ENCODE measurements around the gene SHPK.

SHPK gene

GRCh38 chr17:3627769-3628167 lies 8.3 kb downstream of the SHPK start:
- Histone ChIP-seq H3K4me3 (ENCODE audit: low read depth in 1 of 2, low read length in 2 of 2) (no peak overlapping the region), H3K27me3 (ENCODE audit: control insufficient read depth in 1 of 2, insufficient read depth in 2 of 2, low read length in 2 of 2) (no peaks in the 10 kb centered on the region), H3K36me3 (ENCODE audit: control insufficient read depth in 1 of 2, insufficient read depth in 2 of 2, low read length in 2 of 2) (peaks cover 35 to 66% of the 10 kb centered on the region in 2 donors), H3K9me3 (ENCODE audit: control insufficient read depth in 1 of 2, low read length in 2 of 2) (no peaks in the 10 kb centered on the region), H3K27ac (ENCODE audit: low read depth, low read length) (no peak overlapping the region), H3K9ac (ENCODE audit: low read depth in 1 of 2, low read length in 2 of 2) (no peak overlapping the region), H3K4me1 (ENCODE audit: control insufficient read depth in 1 of 2, insufficient read depth in 2 of 2, low read length in 2 of 2) (no peaks in the 10 kb centered on the region)

GRCh38 chr17:3626831-3627768 lies 8.9 kb downstream of the SHPK start:
- Histone ChIP-seq H3K9ac (ENCODE audit: low read depth in 1 of 2, low read length in 2 of 2) (no peak overlapping the region), H3K36me3 (ENCODE audit: control insufficient read depth in 1 of 2, insufficient read depth in 2 of 2, low read length in 2 of 2) (peaks cover 32 to 67% of the 10 kb centered on the region in 2 donors), H3K9me3 (ENCODE audit: control insufficient read depth in 1 of 2, low read length in 2 of 2) (no peaks in the 10 kb centered on the region), H3K27me3 (ENCODE audit: control insufficient read depth in 1 of 2, insufficient read depth in 2 of 2, low read length in 2 of 2) (no peaks in the 10 kb centered on the region), H3K4me1 (ENCODE audit: control insufficient read depth in 1 of 2, insufficient read depth in 2 of 2, low read length in 2 of 2) (no peaks in the 10 kb centered on the region), H3K4me3 (ENCODE audit: low read depth in 1 of 2, low read length in 2 of 2) (no peak overlapping the region), H3K27ac (ENCODE audit: low read depth, low read length) (no peak overlapping the region)

GRCh38 chr17:3622977-3623594 lies 13.0 kb downstream of the SHPK start:
- no peaks in the 10 kb centered on the region for H3K4me1 ChIP-seq (ENCODE audit: control insufficient read depth in 1 of 2, insufficient read depth in 2 of 2, low read length in 2 of 2)
- H3K4me3 ChIP-seq (ENCODE audit: low read depth in 1 of 2, low read length in 2 of 2) = no peak overlapping the region
- H3K9me3 ChIP-seq (ENCODE audit: control insufficient read depth in 1 of 2, low read length in 2 of 2) = no peaks in the 10 kb centered on the region
- H3K36me3 ChIP-seq (ENCODE audit: control insufficient read depth in 1 of 2, insufficient read depth in 2 of 2, low read length in 2 of 2) = peaks cover 32 to 71% of the 10 kb centered on the region in 2 donors
- no peak overlapping the region for H3K27ac ChIP-seq (ENCODE audit: low read depth, low read length)
- no peak overlapping the region for H3K9ac ChIP-seq (ENCODE audit: low read depth in 1 of 2, low read length in 2 of 2)
- H3K27me3 ChIP-seq (ENCODE audit: control insufficient read depth in 1 of 2, insufficient read depth in 2 of 2, low read length in 2 of 2) = no peaks in the 10 kb centered on the region

- H3K27me3 ChIP-seq (ENCODE audit: control insufficient read depth in 1 of 2, insufficient read depth in 2 of 2, low read length in 2 of 2) = no peaks in the 10 kb centered on the region
- H3K4me1 ChIP-seq (ENCODE audit: control insufficient read depth in 1 of 2, insufficient read depth in 2 of 2, low read length in 2 of 2) = no peaks in the 10 kb centered on the region
- H3K9ac ChIP-seq (ENCODE audit: low read depth in 1 of 2, low read length in 2 of 2) = no peak overlapping the region
- H3K9me3 ChIP-seq (ENCODE audit: control insufficient read depth in 1 of 2, low read length in 2 of 2) = peaks cover 0 to 4% of the 10 kb centered on the region in 2 donors
- no peak overlapping the region for H3K27ac ChIP-seq (ENCODE audit: low read depth, low read length)
- no peak overlapping the region for H3K4me3 ChIP-seq (ENCODE audit: low read depth in 1 of 2, low read length in 2 of 2)
- peaks cover 46 to 73% of the 10 kb centered on the region in 2 donors for H3K36me3 ChIP-seq (ENCODE audit: control insufficient read depth in 1 of 2, insufficient read depth in 2 of 2, low read length in 2 of 2)
These were observed 14.8 kb downstream of the SHPK start for GRCh38 chr17:3621146-3621720.

- peaks cover 0 to 4% of the 10 kb centered on the region in 2 donors for H3K9me3 ChIP-seq (ENCODE audit: control insufficient read depth in 1 of 2, low read length in 2 of 2)
- no peak overlapping the region for H3K4me3 ChIP-seq (ENCODE audit: low read depth in 1 of 2, low read length in 2 of 2)
- peaks cover 0 to 6% of the 10 kb centered on the region in 2 donors for H3K4me1 ChIP-seq (ENCODE audit: control insufficient read depth in 1 of 2, insufficient read depth in 2 of 2, low read length in 2 of 2)
- H3K36me3 ChIP-seq (ENCODE audit: control insufficient read depth in 1 of 2, insufficient read depth in 2 of 2, low read length in 2 of 2) = peaks cover 34 to 69% of the 10 kb centered on the region in 2 donors
- H3K27ac ChIP-seq (ENCODE audit: low read depth, low read length) = no peak overlapping the region
- no peak overlapping the region for H3K9ac ChIP-seq (ENCODE audit: low read depth in 1 of 2, low read length in 2 of 2)
- H3K27me3 ChIP-seq (ENCODE audit: control insufficient read depth in 1 of 2, insufficient read depth in 2 of 2, low read length in 2 of 2) = no peaks in the 10 kb centered on the region
These were observed 20.7 kb downstream of the SHPK start for GRCh38 chr17:3615160-3615870.

GRCh38 chr17:3613124-3613523 lies 22.9 kb downstream of the SHPK start:
- Histone ChIP-seq H3K4me1 (ENCODE audit: control insufficient read depth in 1 of 2, insufficient read depth in 2 of 2, low read length in 2 of 2) (peaks cover 0 to 6% of the 10 kb centered on the region in 2 donors), H3K9me3 (ENCODE audit: control insufficient read depth in 1 of 2, low read length in 2 of 2) (peaks cover 0 to 4% of the 10 kb centered on the region in 2 donors), H3K27ac (ENCODE audit: low read depth, low read length) (no peak overlapping the region), H3K4me3 (ENCODE audit: low read depth in 1 of 2, low read length in 2 of 2) (no peak overlapping the region), H3K27me3 (ENCODE audit: control insufficient read depth in 1 of 2, insufficient read depth in 2 of 2, low read length in 2 of 2) (no peaks in the 10 kb centered on the region), H3K9ac (ENCODE audit: low read depth in 1 of 2, low read length in 2 of 2) (no peak overlapping the region), H3K36me3 (ENCODE audit: control insufficient read depth in 1 of 2, insufficient read depth in 2 of 2, low read length in 2 of 2) (peaks cover 37 to 75% of the 10 kb centered on the region in 2 donors)

GRCh38 chr17:3610523-3610922 lies 25.5 kb downstream of the SHPK start:
- Histone ChIP-seq H3K36me3 (ENCODE audit: control insufficient read depth in 1 of 2, insufficient read depth in 2 of 2, low read length in 2 of 2) (peaks cover 20 to 67% of the 10 kb centered on the region in 2 donors), H3K4me1 (ENCODE audit: control insufficient read depth in 1 of 2, insufficient read depth in 2 of 2, low read length in 2 of 2) (peaks cover 0 to 6% of the 10 kb centered on the region in 2 donors), H3K9me3 (ENCODE audit: control insufficient read depth in 1 of 2, low read length in 2 of 2) (no peaks in the 10 kb centered on the region), H3K4me3 (ENCODE audit: low read depth in 1 of 2, low read length in 2 of 2) (no peak overlapping the region), H3K27ac (ENCODE audit: low read depth, low read length) (no peak overlapping the region), H3K9ac (ENCODE audit: low read depth in 1 of 2, low read length in 2 of 2) (no peak overlapping the region), H3K27me3 (ENCODE audit: control insufficient read depth in 1 of 2, insufficient read depth in 2 of 2, low read length in 2 of 2) (no peaks in the 10 kb centered on the region)

- Histone ChIP-seq H3K27me3 (ENCODE audit: control insufficient read depth in 1 of 2, insufficient read depth in 2 of 2, low read length in 2 of 2) (no peaks in the 10 kb centered on the region), H3K4me1 (ENCODE audit: control insufficient read depth in 1 of 2, insufficient read depth in 2 of 2, low read length in 2 of 2) (peaks cover 0 to 6% of the 10 kb centered on the region in 2 donors), H3K4me3 (ENCODE audit: low read depth in 1 of 2, low read length in 2 of 2) (no peak overlapping the region), H3K9me3 (ENCODE audit: control insufficient read depth in 1 of 2, low read length in 2 of 2) (no peaks in the 10 kb centered on the region), H3K36me3 (ENCODE audit: control insufficient read depth in 1 of 2, insufficient read depth in 2 of 2, low read length in 2 of 2) (peaks cover 20 to 64% of the 10 kb centered on the region in 2 donors), H3K9ac (ENCODE audit: low read depth in 1 of 2, low read length in 2 of 2) (no peak overlapping the region), H3K27ac (ENCODE audit: low read depth, low read length) (no peak overlapping the region)
These were observed 26.4 kb downstream of the SHPK start for GRCh38 chr17:3609689-3610088.

GRCh38 chr17:3603870-3604259 lies 32.2 kb downstream of the SHPK start:
- H3K4me3 ChIP-seq (ENCODE audit: low read depth in 1 of 2, low read length in 2 of 2) = no peak overlapping the region
- no peaks in the 10 kb centered on the region for H3K4me1 ChIP-seq (ENCODE audit: control insufficient read depth in 1 of 2, insufficient read depth in 2 of 2, low read length in 2 of 2)
- H3K9ac ChIP-seq (ENCODE audit: low read depth in 1 of 2, low read length in 2 of 2) = no peak overlapping the region
- H3K36me3 ChIP-seq (ENCODE audit: control insufficient read depth in 1 of 2, insufficient read depth in 2 of 2, low read length in 2 of 2) = peaks cover 7 to 44% of the 10 kb centered on the region in 2 donors
- no peak overlapping the region for H3K27ac ChIP-seq (ENCODE audit: low read depth, low read length)
- H3K27me3 ChIP-seq (ENCODE audit: control insufficient read depth in 1 of 2, insufficient read depth in 2 of 2, low read length in 2 of 2) = no peaks in the 10 kb centered on the region
- H3K9me3 ChIP-seq (ENCODE audit: control insufficient read depth in 1 of 2, low read length in 2 of 2) = no peaks in the 10 kb centered on the region
